8988T (cell line): ENCODE measurements around the gene NBAS.
"Not testable (repeated sequence)": the region's sequence is repeated elsewhere in the genome, so short reads cannot be mapped to it uniquely, and the experiment has no call there.

ENCODE experiments used
- DNase-seq: peaks from one replicate; pipeline ENCODE4 v3.0.0; 2011

Gene NBAS

GRCh38 chr2:15450808-15451207, 110.3 kb downstream of the NBAS start:
- DNase-seq: no peak

DNA sequence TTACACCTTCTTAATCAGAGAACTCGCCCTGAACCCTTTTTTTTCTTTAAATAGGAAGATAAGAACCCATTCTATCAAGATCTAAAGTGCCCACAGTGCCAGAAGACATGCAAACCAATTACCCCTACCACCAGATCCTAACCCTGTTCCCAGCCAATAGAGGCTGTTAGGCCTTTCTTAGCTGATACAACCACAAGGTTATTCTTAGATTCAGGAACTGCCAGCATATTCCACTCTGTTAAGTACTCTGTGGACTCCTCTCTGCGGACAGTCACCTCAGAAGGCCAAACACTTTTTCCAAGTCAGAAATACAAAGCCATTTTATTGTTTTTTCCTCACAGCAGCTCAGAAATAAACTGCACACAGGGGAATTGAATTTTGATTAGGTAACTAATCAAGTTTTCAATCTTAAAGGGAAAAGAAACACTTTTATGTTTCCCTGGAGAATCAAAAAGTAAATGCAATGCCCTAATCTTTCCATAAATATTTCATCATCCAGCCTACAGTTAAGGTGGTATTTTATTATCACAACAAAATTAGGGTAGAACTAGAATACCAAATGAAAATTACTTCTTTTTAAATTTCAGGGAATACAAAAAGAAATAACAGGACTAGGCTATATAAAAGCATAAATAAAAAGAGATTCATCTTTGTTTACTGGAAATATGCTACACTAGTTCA, 111.4 kb downstream of the NBAS start:
- no peak for DNase-seq

DNA sequence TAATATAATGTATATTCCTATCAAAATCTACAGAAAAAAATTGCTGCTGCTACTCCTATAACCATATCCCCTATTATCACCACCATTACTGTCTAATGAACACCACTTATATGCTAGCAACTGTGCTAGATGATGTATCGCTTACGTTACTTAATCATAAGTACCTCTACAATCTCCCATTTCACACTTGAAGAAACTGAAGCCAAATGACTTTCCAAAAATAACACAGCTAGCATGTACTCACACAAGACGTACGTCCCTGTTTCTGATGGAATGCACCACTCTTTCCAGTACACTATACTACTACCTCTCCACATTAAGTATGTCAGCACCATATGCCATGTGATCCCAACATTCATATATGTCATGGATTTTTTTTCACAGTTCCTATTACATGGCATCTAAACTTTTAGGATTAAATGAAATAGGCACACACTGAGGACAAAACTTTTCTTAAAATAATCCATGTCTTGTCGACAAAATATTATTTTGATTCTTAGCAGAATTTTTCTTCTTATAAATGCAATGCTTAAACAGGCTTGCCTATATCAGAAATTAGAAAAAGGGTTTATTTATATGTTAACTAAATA, 112.8 kb downstream of the NBAS start:
- no peak for DNase-seq

- DNase-seq: no peak
Observed at GRCh38 chr2:15447381-15447780, 113.8 kb downstream of the NBAS start.

DNA sequence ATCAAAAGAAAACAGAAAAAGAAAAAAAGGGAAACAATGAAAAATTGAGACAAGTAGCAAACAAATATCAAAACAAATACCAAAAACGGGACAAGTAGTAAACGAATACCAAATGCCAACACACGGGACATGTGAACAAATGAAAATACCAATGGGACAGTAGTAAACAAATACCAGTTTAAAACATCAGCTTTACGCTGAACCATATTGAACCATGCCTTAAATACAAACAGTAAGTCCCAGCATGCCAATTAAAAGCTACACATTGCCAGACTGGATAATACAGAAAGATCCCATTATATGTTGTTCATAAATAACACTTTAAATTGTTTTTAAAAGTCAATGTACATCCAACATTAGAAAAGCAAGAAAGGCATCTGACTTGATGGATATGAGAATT, 114.2 kb downstream of the NBAS start:
- DNase-seq: no peak

DNA sequence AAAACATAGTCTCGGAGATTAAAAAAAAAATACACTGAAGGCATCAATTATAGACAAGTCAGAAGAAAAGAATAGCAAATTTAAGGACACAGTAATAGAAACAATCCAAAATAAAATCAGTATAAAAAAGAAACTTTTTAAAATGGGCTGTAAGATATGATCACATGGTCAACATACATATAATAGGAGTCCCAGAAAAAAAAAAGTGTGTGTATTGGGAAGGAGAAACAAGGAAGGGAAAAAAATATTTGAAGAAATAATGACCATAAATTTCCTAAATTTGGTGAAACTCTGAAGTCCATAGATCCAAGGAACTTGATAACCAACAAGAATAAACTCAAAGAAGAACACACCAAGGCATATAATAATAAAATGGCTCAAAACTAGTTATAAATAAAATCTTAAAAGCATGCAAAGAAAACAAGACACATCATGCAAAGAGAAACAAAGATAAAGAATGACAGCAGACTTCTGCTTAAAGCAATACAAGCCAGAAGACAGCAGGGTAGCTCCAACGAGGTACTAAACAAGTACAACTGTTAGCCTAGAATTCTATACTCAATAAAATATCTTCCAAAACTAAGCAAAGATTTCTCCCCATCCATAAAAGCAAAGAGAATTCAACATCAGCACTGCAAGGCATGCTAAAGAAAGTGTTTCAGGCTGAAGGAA, 115.1 kb downstream of the NBAS start:
- no peak for DNase-seq

DNA sequence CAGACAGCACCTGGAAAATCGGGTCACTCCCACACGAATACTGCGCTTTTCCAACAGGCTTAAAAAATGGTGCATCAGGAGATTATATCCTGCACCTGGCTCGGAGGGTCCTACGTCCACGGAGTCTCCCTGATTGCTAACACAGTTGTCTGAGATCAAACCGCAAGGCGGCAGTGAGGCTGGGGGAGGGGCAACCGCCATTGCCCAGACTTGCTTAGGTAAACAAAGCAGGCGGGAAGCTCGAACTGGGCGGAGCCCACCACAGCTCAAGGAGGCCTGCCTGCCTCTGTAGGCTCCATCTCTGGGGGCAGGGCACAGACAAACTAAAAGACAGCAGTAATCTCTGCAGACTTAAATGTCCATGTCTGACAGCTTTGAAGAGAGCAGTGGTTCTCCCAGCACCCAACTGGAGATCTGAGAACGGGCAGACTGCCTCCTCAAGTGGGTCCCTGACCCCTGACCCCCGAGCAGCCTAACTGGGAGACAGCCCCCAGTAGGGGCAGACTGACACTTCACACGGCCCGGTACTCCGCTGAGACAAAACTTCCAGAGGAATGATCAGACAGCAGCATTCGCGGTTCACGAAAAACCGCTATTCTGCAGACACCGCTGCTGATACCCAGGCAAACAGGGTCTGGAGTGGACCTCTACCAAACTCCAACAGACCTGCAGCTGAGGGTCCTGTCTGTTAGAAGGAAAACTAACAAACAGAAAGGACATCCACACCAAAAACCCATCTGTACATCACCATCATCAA, 121.2 kb downstream of the NBAS start:
- DNase-seq: not testable (repeated sequence)

DNA sequence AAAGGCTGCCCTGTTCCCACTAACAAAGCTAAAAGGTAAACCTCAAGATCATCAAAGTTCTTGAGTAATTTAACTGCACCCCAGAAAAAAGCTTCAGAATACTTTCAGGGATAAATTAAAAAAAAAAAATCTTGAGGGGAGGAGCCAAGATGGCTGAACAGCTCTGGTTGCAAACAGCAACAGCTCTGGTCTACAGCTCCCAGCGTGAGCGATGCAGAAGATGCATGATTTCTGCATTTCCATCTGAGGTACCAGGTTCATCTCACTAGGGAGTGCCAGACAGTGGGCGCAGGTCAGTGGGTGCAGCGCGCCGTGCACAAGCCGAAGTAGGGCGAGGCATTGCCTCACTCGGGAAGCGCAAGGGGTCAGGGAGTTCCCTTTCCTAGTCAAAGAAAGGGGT, 121.8 kb downstream of the NBAS start:
- not testable (repeated sequence) for DNase-seq

DNA sequence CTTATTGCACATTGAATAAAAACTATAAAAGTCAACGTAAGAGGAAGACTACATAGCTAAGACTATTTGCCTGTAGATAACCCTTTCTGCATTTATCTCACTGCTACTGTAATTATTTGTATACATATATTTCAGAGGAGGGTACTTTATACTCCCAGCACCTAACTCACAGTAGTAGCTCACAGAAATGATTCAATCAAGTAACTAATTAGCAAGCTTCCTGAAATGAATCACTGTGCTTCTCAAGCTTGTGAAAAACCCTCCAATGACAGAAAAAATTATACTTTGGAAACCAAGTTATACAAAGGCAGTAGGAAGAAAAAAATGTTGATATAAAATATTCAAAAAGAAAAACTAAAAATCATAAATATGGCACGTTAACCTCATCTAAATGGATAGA, 124.9 kb downstream of the NBAS start:
- DNase-seq: no peak

GRCh38 chr2:15435474-15435873, 125.7 kb downstream of the NBAS start:
- no peak for DNase-seq

GRCh38 chr2:15432642-15433256, 128.4 kb downstream of the NBAS start:
- DNase-seq: no peak

DNA sequence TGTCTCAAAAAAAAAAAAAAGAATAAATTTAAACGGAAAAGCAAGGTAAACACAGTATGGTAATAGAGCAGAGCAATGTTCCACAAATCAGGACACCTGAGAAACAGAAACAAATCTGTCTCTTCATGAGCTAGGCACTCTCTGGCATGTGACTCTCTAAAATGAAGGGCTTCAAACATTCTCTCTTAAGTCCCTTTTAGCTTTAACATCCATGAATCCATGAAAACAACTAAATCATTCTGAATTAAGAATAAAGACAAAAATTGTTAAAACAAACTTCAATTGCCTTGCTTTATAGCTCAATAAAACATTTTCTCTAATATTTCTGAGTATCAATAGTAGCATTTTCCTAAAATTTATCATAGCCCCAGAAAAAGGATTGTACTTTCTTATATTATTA, 132.1 kb downstream of the NBAS start:
- no peak for DNase-seq

GRCh38 chr2:15427987-15428386, 133.1 kb downstream of the NBAS start:
- DNase-seq: no peak

- DNase-seq: no peak
Observed at GRCh38 chr2:15426606-15427005, 134.5 kb downstream of the NBAS start.

GRCh38 chr2:15425712-15426111, 135.4 kb downstream of the NBAS start:
- DNase-seq: no peak

DNA sequence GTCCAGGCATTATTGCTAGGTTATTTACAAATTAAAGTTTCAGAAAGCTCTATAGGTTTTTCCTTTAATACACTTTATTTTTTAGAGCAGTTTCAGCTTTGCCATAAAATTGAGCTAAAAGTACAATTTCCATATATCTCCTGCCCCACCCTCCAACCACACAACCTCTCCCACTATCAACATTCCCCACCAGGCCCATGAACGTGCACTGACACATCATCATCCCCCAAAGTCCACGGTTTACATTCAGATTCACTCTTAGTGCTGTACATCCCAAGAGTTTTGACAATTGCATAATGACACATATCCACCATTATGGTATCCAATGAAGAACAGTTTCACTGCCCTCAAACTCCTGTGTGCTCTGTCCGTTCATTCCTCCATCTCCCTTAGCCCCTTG, 139.4 kb downstream of the NBAS start:
- DNase-seq: no peak

DNA sequence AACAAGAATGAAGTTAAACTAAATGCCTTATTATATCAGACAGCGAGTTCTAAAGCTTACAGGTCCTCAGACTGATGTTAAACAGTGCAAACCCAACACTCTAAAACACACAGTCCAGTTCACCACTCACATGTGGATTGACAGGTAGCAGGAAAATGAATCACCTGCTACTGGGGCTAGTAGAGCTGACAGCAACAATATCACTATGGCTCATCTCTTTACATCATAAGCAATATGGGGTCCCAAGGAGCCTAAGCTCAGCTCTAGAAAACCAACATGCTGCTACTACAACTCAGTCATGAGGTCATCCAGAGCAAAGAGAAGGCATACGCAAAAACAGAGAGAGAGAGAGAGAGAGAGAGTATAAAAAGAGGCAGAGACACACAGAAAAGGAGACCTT, 145.4 kb downstream of the NBAS start:
- no peak for DNase-seq

DNA sequence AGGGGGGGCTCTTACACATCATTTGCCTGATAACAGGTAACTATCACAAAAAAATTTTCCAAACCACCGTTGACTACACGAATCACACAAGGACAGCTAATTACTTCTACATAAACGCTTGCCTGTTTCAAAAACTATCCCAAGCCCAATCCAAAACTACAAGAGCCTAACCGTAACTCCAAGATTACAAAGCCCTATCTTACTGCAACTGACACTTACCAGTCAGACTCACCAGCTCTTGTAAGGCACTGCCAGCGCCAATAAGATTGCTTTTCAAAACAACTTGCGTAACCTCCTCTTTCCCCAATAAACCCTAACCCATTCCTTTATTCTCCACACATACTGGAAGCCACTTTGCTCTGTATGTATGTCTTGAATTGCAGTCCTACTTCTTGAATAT, 148.4 kb downstream of the NBAS start:
- no peak for DNase-seq

- DNase-seq: no peak
Observed at GRCh38 chr2:15412309-15412708, 148.8 kb downstream of the NBAS start.

DNA sequence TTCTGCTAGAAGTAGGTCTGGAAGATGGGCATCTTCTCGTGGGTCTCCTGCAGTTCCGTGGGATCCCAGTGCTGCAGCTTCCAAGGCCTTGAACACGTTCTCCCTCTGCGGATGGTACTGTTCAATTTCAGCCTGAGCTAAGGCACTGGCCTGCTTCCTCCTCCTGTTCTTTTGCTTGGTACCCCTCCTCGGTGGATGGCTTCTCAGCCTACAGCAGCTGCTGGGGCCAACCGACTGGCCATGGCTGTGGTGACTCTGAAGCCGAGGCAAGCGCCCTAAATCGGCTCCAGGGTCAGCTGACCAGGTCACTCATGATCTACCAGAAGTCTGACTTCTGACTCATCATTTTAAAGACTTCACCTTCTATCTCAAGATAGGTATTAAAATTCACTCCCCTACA, 150.2 kb downstream of the NBAS start:
- DNase-seq: no peak

GRCh38 chr2:15408759-15409158, 152.4 kb downstream of the NBAS start:
- no peak for DNase-seq

DNA sequence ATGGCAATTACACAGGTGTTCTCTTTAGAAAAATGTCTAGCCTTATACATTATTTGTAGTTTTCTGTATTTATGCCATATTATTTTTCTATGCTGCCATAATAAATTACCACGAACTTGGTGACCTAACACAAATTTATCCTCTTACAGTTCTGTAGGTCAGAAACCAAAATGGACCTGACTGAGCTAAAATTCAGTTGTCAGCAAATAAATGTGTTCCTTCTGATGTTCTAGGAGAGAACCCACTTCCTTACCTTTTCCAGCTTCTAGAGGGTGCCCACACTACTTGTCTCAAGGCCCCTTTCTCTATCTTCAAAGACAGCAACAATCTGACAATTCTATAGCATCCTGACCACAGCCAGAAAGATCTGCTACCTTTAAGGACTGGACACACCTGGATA, 153.5 kb downstream of the NBAS start:
- no peak for DNase-seq

DNA sequence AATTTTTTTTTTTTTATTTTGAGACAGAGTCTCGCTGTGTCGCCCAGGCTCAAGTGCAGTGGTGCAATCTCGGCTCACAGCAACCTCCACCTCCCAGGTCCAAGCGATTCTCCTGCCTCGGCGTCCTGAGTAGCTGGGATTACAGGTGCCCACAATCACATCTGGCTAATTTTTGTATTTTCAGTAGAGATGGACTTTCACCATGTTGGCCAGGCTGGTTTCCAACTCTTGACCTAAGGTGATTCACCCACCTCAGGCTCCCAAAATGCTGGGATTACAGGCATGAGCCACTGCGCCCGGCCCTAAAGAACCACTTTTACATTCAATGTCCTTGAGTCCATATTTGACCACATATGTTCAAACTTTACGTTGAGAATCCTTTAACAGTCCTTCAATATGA, 156.6 kb downstream of the NBAS start:
- DNase-seq: not testable (repeated sequence)
